COLO829 (cell line): ENCODE measurements around the gene BEST2.
"Not testable (repeated sequence)": the region's sequence is repeated elsewhere in the genome, so short reads cannot be mapped to it uniquely, and the experiment has no call there.

Experiments used
- DNase-seq: peaks from one replicate; pipeline ENCODE4 v3.0.0; 2012; ENCODE audit warnings: low spot score

Gene BEST2

DNA sequence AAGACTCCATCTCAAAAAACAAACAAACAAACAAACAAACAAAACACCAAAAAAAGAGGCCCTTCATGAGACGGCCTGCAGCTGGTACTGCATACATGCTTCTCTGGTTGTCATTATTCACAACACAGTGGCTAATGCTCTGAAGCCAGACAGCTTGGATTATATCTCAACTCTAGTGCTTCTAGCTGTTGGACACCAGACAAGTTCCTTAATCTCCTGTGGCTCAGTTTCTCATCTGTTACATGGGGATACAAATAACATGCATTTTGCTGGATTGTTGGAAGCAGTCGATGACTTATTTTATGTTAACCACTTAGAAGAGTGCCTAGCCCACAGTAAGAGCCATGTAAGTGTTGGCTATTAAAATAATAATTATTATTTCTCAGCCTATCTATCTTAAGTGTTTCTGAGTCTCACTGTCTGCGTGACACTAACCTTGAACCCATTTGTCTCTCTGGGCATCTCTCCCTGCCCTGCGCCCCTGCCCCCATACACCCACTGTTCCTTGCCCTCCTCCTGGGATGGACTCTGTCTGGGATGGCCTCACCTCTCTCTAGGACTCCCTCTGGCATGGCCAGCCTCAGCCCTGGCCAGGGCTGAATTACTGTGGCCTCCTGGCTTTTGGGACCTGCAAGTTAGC is 36.6 kb downstream of the BEST2 start:
- no peak for DNase-seq

DNA sequence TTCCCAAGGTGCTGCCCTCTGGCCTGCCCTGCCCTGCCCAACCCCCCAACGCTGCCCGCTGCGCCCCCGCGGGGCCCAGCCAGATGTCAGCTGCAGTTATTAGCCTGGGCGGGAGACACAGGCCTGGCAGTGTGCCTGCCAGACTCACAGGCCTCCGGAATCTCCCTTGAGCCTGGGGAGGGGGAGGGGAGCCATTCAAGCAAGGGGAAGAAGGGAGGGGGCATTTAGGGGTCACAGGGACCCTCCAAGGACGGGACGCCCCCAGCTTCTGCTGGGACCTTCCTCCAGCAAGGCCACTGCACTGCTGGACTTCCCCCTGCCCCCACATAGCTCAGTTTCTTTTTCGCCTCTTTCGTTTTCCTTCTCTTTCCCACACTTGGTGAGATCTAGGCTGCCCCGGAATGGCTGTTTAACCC is 37.1 kb downstream of the BEST2 start:
- peak; percentile 72 for DNase-seq

DNA sequence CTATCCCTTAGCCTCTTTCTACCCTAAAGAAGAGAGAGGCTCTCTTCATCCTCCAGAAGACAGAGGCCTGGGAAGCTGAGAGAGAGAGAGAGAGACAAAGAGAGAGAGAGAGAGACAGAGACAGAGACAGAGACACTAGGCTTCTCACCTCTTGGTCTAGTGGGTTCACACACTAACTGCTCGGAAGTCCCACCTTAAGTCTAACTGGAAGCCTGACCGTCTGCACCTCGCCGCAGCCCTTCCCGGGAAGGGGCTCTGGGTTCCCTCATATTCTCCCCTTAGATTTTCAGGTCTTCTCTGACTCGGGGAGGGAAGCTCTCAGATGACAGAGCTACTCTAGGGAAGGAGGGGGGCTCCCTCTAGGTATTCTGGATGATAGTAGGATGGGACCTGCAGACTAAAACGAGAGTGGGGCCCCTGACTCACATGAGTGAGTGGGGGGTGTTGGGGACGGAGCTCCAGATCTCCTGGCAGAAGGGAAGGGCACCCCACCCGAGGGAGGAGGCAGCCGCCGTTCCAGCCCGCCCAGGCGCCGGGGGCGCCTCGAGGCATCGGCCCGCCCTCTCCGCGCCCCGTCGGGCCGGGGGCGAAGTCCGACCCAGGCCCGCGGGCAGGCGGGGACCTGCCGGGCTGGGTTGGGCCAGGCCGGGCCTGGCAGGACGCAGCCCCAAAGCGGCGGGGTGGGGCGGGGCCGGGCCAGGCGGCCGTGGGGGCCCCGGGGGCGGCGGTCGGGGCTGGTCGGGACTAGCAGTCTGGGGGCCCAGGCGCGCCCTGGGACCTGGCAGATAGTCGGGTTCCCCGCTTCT is 37.7 kb downstream of the BEST2 start:
- no peak for DNase-seq

DNA sequence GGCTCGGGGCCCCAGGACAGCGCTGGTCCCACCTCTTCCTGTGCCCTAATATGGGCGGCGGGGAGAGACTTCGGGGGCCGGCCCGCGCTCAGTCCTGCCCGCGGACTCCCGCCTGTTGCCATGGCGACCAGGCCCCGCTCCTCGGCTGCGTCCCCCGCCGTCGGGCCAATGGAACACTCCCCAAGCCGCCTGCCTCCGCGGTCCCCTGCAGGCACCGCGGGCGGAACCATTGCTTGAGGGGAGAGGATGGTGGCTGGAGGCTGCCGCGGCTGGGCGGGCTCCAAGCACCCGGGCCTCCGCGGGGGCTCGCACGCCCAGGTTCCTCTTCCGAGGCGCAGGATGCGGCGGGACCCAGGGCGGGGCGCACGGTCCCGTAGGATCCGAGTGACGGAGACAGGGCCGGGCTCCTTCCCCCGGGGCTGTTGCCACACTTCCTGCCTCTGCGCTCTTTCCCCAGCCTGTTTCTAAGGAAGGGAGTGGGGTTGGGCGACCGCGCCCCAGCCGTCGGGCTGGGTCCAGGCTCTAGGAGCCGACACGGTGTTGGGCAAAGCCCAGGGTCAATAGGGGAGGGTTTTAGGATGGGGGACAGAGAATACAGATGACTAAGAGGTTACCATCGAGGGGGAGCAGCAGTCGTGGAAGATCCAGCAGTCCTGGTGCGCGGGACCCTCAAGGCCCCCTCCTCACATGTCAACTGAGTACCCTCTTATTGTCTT is 38.5 kb downstream of the BEST2 start:
- DNase-seq: no peak

DNA sequence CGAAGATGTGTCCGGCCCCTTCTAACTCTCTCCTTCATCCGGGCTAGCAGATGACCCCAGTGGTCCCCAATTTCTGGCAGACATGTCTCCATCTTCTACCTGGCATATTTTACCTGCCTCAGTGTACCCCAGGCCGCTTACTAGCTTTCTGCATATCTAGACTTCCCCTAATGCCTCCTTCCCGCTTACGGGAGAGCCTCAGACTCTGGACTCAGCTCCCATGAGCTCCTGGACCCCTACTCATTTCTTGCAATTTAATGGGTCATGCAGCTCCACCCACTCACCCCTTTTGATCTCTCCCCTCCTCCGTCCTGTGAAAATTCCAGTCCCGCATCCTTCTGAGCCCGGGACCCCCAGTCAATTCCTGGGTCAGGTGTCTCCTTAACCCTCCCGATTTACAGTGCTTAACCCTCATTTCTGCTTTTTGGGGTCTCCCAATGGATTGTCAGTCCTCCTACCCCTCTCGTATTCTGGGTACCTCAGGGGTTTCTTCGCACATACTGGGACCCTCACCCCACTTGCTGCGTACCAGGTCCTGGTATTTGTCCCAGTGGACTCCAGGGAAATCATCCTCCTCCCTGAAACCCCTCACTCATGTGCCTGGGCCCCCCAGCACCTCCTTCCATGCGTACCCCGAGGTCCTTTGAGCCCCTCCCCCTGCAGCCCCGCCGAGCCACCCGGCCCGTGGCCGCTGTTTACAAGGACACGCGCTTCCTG is 39.2 kb downstream of the BEST2 start:
- DNase-seq: no peak

DNA sequence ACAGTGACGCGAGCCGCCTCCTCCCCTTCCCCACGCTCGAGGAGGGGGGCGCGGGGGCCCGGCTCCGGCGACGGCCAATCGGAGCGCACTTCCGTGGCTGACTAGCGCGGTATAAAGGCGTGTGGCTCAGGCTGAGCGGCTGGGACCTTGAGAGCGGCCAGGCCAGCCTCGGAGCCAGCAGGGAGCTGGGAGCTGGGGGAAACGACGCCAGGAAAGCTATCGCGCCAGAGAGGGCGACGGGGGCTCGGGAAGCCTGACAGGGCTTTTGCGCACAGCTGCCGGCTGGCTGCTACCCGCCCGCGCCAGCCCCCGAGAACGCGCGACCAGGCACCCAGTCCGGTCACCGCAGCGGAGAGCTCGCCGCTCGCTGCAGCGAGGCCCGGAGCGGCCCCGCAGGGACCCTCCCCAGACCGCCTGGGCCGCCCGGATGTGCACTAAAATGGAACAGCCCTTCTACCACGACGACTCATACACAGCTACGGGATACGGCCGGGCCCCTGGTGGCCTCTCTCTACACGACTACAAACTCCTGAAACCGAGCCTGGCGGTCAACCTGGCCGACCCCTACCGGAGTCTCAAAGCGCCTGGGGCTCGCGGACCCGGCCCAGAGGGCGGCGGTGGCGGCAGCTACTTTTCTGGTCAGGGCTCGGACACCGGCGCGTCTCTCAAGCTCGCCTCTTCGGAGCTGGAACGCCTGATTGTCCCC is 39.9 kb downstream of the BEST2 start, which contains the start of gene JUNB:
TSS of gene JUNB (plus strand) at position 142 of the 706 bp plus-strand sequence. CDS start at position 428, 286 bp downstream.
- peak; percentile 82 for DNase-seq

DNA sequence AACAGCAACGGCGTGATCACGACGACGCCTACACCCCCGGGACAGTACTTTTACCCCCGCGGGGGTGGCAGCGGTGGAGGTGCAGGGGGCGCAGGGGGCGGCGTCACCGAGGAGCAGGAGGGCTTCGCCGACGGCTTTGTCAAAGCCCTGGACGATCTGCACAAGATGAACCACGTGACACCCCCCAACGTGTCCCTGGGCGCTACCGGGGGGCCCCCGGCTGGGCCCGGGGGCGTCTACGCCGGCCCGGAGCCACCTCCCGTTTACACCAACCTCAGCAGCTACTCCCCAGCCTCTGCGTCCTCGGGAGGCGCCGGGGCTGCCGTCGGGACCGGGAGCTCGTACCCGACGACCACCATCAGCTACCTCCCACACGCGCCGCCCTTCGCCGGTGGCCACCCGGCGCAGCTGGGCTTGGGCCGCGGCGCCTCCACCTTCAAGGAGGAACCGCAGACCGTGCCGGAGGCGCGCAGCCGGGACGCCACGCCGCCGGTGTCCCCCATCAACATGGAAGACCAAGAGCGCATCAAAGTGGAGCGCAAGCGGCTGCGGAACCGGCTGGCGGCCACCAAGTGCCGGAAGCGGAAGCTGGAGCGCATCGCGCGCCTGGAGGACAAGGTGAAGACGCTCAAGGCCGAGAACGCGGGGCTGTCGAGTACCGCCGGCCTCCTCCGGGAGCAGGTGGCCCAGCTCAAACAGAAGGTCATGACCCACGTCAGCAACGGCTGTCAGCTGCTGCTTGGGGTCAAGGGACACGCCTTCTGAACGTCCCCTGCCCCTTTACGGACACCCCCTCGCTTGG is 40.7 kb downstream of the BEST2 start:
- no peak for DNase-seq

DNA sequence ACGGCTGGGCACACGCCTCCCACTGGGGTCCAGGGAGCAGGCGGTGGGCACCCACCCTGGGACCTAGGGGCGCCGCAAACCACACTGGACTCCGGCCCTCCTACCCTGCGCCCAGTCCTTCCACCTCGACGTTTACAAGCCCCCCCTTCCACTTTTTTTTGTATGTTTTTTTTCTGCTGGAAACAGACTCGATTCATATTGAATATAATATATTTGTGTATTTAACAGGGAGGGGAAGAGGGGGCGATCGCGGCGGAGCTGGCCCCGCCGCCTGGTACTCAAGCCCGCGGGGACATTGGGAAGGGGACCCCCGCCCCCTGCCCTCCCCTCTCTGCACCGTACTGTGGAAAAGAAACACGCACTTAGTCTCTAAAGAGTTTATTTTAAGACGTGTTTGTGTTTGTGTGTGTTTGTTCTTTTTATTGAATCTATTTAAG is 41.3 kb downstream of the BEST2 start:
- no peak for DNase-seq

DNA sequence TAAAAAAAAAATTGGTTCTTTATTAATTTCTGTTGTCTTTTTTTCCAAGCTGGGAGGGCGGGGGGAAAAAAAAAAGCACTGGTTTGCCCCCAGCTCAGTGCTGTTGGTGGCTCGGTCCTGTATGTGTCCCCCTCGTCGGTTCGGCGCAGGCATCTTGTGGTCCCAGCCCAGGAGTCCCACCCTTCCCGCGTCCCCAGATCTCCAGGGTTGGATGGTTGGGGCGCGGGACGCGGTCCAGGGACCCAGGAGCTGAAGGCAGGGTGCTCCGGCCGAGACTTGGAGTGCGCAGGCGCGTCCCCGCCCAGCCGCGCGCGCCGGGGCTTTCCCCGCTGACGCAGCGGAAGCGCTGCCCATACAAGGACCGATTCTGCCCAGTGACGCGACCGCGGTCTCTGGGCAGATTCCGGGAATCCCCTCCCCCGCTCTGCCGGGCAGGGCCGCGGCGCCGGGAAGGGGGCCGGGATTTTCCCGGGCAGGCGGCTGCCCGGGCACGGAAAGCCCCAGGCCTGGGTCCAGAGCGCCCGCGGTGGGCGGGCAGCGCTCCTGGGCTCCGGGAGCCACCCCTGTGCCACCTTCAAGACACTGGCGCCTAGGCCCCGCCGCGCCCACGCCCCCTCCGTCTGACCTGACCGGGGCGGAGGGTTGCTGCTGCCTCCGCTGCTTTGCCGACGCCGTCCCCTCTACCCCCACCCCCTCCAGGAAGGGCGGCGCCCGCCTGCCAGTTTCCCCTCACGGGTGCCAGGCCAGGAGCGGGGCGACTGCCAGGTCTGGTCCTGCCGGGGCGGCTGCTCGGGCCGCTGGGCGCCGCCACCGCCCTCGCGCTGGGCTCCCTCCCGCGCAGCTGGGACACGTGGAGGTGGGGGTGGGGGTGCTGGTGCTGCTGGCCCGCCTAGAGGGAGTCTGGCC is 42.0 kb downstream of the BEST2 start:
- DNase-seq: peak; percentile 99

DNA sequence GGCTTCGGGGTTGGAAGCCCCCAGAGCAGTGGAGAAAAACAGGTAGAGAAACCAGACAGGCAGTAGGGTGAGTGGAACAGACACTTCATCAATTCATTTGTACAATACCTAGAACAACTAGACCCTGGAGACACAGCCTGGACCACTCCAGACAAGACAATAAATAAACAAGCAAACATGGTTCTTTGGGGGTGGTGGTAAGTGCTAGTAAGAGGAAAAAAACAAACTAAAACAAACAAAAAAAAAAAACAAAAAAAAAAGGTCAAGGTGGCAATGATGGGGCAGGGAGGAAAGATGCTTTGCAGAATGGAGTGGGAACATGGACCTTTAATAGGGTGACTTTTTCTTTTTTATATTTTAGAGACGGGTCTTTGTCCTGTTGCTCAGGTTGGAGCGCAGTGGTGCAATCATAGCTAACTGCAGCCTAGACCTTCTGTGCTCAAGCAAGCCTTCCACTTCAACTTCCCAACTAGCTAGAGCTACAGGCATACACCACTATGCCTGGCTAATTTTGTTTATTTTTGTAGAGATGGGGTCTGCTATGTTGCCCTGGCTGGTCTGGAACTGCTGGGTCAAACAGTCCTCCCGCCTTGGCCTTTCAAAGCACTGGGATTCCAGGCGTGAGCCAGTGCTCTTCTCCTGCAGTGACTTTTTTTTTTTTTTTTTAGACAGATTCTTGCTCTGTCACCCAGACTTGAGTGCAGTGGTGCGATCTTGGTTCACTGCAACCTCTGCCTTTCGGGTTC is 42.8 kb downstream of the BEST2 start:
- DNase-seq: no peak

DNA sequence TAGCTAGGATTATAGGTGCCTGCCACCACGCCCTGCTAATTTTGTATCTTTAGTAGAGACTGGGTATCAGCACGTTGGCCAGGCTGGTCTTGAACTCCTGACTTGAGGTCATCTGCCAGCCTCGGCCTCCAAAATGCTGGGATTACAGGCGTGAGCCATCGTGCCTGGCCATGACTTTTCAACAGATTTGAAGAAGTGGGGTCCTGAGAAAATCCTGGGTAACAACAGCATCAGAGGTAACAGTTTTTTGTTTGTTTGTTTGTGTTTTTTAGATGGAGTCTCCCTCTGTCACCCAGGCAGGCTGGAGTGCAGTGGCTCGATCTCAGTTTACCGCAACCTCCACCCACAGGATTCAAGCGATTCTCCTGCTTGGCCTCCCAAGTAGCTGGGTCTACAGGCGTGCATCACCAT is 43.4 kb downstream of the BEST2 start:
- no peak for DNase-seq

DNA sequence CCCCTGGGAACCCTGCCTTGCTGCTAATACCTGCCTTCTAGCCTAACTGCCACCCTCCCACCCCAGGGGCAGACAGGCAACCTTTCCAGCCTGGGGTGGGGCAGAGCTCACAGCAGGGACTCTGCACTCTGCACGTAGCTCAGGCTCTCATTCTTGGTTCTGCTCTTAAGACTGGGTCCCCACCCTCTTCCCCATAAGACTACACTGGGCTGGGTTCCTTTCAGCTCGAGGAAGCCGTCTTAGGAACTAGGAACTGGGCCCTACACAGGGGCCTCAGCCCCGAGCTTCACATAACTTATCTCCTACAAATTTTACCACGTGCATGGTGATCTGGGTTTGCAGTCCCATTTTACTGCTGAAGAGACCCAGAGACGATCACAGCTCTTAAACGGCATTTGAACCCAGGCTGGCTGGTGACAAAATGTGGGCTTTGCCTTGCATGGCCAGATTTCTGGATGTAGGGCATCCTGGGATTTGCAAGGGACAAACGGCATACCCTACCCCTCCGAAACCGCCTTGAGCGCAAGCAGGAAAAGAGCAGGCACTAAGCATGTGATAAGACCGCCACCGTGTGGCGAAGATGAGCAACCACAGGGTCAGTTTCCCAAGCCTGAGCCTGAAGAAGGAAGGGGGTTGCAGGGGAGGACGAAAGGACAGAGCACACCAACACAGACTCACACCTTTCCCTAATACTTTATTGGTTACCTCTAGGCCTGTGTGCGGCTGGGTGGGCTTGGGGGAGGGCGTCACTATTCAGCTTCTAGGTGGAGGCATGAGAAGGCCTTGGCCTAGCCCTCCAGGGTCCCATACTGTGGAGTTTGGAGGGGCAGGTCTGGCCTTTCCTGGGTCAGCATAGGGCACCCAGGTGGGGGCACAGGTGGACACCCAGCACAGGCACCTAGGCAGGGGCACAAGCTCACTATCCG is 44.8 kb downstream of the BEST2 start:
- no peak for DNase-seq

DNA sequence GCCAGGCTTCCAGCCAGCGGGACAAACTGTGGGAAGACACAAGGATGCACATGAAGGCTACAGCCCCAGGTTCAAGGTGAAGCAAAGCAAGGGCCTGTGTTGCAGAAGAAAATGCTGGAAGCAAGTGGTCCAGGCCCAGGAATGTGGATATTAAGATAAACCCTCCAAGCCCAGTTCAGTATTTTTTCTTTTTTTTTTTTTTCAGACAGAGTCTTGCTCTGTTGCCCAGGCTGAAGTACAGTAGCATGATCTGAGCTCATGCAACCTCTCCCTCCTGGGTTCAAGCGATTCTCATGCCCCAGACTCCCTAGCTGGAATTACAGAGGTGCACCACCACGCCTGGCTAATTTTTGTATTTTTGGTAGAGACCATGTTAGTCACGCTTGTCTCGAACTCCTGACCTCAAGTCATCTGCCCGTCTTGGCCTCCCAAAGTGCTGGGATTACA is 45.6 kb downstream of the BEST2 start:
- DNase-seq: no peak

DNA sequence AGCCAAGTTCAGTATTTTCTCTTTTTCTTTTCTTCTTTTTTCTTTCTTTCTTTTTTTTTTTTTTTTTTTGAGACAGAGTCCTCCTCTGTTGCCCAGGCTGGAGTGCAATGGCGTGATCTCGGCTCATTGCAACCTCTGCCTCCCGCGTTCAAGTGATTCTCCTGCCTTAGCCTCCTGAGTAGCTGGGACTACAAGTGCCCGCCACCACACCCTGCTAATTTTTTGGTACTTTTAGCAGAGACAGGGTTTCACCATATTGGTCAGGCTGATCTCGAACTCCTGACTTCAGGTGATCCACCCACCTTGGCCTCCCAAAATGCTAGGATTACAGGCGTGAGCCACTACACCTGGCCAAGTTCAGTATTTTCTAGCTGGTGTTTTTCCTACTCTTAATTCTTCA is 46.0 kb downstream of the BEST2 start:
- not testable (repeated sequence) for DNase-seq

DNA sequence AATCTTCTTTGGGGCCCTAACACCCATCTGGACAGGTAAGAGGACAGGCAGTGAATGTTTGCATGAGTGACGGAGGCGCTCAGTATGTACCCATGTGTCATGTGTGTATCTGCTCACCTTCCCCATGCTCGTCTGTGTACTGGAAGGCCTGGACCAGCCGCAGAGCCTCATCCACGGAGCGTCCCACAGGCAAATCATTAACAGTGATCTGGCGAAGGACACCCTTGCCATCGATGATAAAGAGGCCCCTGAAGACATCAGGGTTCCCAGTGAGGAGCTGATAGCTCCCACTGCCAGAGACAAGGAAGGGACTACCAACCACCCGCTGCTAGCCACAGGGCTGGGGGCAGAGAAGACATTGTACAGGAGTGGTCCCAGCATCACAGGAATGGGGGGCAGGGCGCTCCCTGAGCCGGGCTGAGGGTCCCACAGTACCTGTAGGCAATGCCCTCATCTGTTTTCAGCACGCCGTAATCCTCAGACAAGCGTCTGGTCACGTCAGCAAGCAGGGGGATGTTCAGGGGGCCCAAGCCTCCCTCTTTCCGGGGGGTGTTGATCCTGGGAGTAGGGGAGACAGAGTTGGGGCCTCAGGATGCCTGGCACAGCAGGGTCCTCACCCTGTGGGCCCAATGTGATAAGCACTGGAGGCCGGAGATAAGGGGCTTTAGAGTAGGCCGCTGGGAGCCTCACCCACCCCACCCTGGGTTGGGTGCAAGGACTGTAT is 48.3 kb downstream of the BEST2 start:
- no peak for DNase-seq

DNA sequence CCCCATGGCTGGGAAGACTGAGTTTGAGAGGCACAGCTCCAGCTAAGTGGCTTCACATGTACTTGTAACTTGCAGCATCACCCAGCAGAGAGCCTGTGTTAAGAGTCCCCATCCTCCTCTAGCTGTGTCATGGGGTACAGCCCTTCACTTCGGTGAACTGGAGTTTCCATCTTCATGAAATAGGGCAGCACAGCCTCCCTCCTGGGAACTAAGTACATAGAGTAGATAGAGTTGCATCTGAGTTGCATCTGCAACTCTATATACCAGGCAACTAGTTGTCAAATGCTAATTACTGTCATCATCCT is 48.8 kb downstream of the BEST2 start:
- no peak for DNase-seq

DNA sequence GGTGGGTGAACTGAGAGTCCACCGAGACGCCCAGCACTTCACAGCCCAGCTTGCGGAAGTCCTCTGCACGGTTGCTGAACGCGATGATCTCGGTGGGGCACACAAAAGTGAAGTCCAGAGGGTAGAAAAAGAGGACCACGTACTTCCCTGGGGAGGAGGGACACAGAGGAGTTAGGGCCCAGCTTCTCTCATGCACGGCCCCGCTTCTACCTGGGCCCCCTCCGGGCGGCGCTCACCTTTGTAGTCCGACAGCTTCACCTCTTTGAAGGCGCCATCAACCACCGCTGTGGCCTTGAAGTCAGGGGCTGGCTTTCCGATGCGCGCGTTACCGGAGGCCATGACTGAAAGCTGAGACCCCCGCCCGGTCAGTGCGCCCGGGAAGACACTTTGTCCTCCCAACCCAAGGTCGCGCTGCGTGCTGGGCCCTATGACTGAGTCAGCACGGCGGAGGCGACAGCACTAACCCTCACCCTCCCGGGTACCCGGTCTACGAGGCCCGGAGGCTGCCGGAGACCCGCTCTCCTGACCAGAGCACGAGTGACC is 49.4 kb downstream of the BEST2 start:
- DNase-seq: no peak
